MM.1S (cell line): Measurements from ENCODE around the gene TNIK.

Source experiments
- DNase-seq: peaks from one replicate; pipeline ENCODE4 v3.0.0-alpha.2; 2015
- H2AFZ ChIP-seq: fragments of 300-600 bp; sonication (generic); 2 replicates; pipeline ENCODE4 v1.6.0; 2016; ENCODE audit warnings: antibody characterized with exemption, low read length
- H3F3A ChIP-seq: fragments of 300-600 bp; sonication (generic); 2 replicates; pipeline ENCODE4 v1.6.1; 2016; ENCODE audit warnings: mild to moderate bottlenecking, antibody characterized with exemption, low read length, moderate library complexity, mixed read lengths; ENCODE audit not compliant: insufficient read depth
- H3K27ac ChIP-seq: fragments of 300-600 bp; sonication (generic); 2 replicates; pipeline ENCODE4 v1.5.1; 2016; ENCODE audit warnings: mild to moderate bottlenecking, low read length
- H3K27me3 ChIP-seq: fragments of 300-600 bp; sonication (generic); replicated peaks from 2 replicates; pipeline ENCODE4 v1.6.0; 2016; ENCODE audit warnings: low read length; ENCODE audit not compliant: insufficient read depth
- H3K36me3 ChIP-seq: fragments of 300-600 bp; sonication (generic); replicated peaks from 2 replicates; pipeline ENCODE4 v1.6.1; 2016; ENCODE audit warnings: mild to moderate bottlenecking, low read length, mixed read lengths; ENCODE audit not compliant: insufficient read depth
- H3K4me1 ChIP-seq: fragments of 300-600 bp; sonication (generic); 2 replicates; pipeline ENCODE4 v1.6.1; 2016; ENCODE audit warnings: low read length, mixed read lengths
- H3K4me2 ChIP-seq: fragments of 300-600 bp; sonication (generic); 2 replicates; pipeline ENCODE4 v1.6.0; 2016; ENCODE audit warnings: low read depth, low read length
- H3K4me3 ChIP-seq: fragments of 300-600 bp; sonication (generic); 2 replicates; pipeline ENCODE4 v1.5.1; 2016; ENCODE audit warnings: low read length, mixed read lengths
- H3K79me2 ChIP-seq: fragments of 300-600 bp; sonication (generic); 2 replicates; pipeline ENCODE4 v1.6.1; 2016; ENCODE audit warnings: mixed run types, low read length, mixed read lengths
- H3K9ac ChIP-seq: fragments of 300-600 bp; sonication (generic); 2 replicates; pipeline ENCODE4 v1.6.1; 2016; ENCODE audit warnings: low read length, mixed read lengths
- H3K9me2 ChIP-seq: fragments of 300-600 bp; sonication (generic); replicated peaks from 2 replicates; pipeline ENCODE4 v1.6.1; 2016; ENCODE audit warnings: mild to moderate bottlenecking, low read length, mixed read lengths; ENCODE audit not compliant: insufficient read depth
- H3K9me3 ChIP-seq: fragments of 300-600 bp; sonication (generic); replicated peaks from 2 replicates; pipeline ENCODE4 v1.6.1; 2016; ENCODE audit warnings: mild to moderate bottlenecking, low read length, mixed read lengths; ENCODE audit not compliant: insufficient read depth
- H4K20me1 ChIP-seq: fragments of 300-600 bp; sonication (generic); 2 replicates; pipeline ENCODE4 v1.6.1; 2016; ENCODE audit warnings: mild to moderate bottlenecking, low read length, moderate library complexity, mixed read lengths; ENCODE audit not compliant: insufficient read depth
- CTCF ChIP-seq: fragments of 300-600 bp; sonication (generic); IDR thresholded peaks from 2 replicates; pipeline ENCODE4 v1.5.1; 2016; ENCODE audit warnings: antibody characterized with exemption, low read length, mixed read lengths
- EZH2 ChIP-seq: fragments of 300-600 bp; sonication (generic); optimal IDR thresholded peaks from 2 replicates; pipeline ENCODE3; 2017; ENCODE audit warnings: low read depth, mild to moderate bottlenecking, antibody characterized with exemption, low read length, mixed read lengths
- EZH2phosphoT487 ChIP-seq: fragments of 300-600 bp; sonication (generic); IDR thresholded peaks from 2 replicates; pipeline ENCODE4 v1.6.1; 2018; ENCODE audit warnings: antibody characterized with exemption, low read length

The TNIK gene

GRCh38 chr3:171345107-171345843, 114.9 kb downstream of the TNIK start:
- Histone ChIP-seq H3K79me2 (no peaks in the 10 kb centered on the region), H2AFZ (no peak overlapping the region), H3K9me3 (no peaks in the 10 kb centered on the region), H3K27me3 (no peaks in the 10 kb centered on the region), H3K4me2 (no peak overlapping the region), H3K4me3 (no peak overlapping the region), H3K4me1 (no peaks in the 10 kb centered on the region), H3K27ac (no peak overlapping the region), H3K36me3 (no peaks in the 10 kb centered on the region), H3K9ac (no peak overlapping the region), H4K20me1 (no peaks in the 10 kb centered on the region), H3F3A (no peaks in the 10 kb centered on the region), H3K9me2 (no peaks in the 10 kb centered on the region)
- TF ChIP-seq EZH2: no peak
- no peak for TF ChIP-seq CTCF
- no peak for TF ChIP-seq EZH2phosphoT487
- DNase-seq: no peak

GRCh38 chr3:171343693-171344092, 116.5 kb downstream of the TNIK start:
- Histone ChIP-seq H3K36me3 (no peaks in the 10 kb centered on the region), H3K79me2 (no peaks in the 10 kb centered on the region), H3K9me2 (no peaks in the 10 kb centered on the region), H2AFZ (no peak overlapping the region), H3F3A (no peaks in the 10 kb centered on the region), H3K4me1 (no peaks in the 10 kb centered on the region), H3K4me3 (no peak overlapping the region), H4K20me1 (no peaks in the 10 kb centered on the region), H3K9me3 (no peaks in the 10 kb centered on the region), H3K4me2 (no peak overlapping the region), H3K27ac (no peak overlapping the region), H3K27me3 (no peaks in the 10 kb centered on the region), H3K9ac (no peak overlapping the region)
- TF ChIP-seq CTCF: no peak
- TF ChIP-seq EZH2: no peak
- TF ChIP-seq EZH2phosphoT487: no peak
- no peak for DNase-seq

- Histone ChIP-seq H3K27ac (no peak overlapping the region), H3K79me2 (no peaks in the 10 kb centered on the region), H3K4me3 (no peak overlapping the region), H3K9me2 (no peaks in the 10 kb centered on the region), H3K9ac (no peak overlapping the region), H3F3A (no peaks in the 10 kb centered on the region), H3K36me3 (no peaks in the 10 kb centered on the region), H4K20me1 (no peaks in the 10 kb centered on the region), H3K4me1 (no peaks in the 10 kb centered on the region), H3K9me3 (no peaks in the 10 kb centered on the region), H3K27me3 (no peaks in the 10 kb centered on the region), H3K4me2 (no peak overlapping the region), H2AFZ (no peak overlapping the region)
- no peak for DNase-seq
- no peak for TF ChIP-seq CTCF
- TF ChIP-seq EZH2: no peak
- TF ChIP-seq EZH2phosphoT487: no peak
Measured at GRCh38 chr3:171342783-171343420, 117.3 kb downstream of the TNIK start.
